Measurements from ENCODE around the gene AHCYL2. TPM values are rescaled to one million over a fixed set of nuclear protein-coding genes. Genes with fewer than 3 reads are reported as not detected.

Gene AHCYL2
- total RNA-seq, 2 experiments from 2014 or later: 5.0 to 8.7 TPM

DNA sequence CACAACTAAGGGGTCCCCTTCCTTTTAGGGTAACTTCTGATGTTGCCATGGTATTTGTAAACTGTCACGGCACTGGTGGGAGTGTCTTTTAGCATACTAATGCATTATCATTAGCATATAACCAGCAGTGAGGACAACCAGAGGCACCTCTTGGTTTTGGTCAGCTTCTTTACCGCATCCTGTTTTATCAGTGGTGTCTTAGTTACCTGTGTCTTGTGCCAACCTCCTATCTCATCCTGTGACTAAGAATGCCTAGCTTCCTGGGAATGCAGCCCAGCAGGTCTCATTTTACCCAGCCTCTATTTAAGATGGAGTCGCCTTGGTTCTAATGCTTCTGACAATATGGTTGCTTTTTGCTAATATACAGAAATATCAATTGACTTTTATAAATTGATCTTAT, 54.9 kb downstream of the AHCYL2 start:
- intact Hi-C loops (cut with micrococcal nuclease; ENCODE audit: unreplicated experiment): no loop called here
- POLR2A ChIA-PET: interaction anchor here (0.6 kb wide), 2 partner anchors 10 to 653 kb away, joined by 3 to 4 read pairs; no protein-coding TSS in a partner anchor
- Histone ChIP-seq H3K79me2 (ENCODE audit: insufficient read depth, low read depth, low read length) (no peaks in the 10 kb centered on the region), H3K4me3 (ENCODE audit: low read depth, low read length, poor library complexity, severe bottlenecking) (no peak overlapping the region), H2AFZ (ENCODE audit: low read length) (no peak overlapping the region), H3K36me3 (ENCODE audit: insufficient read depth, low read length) (no peaks in the 10 kb centered on the region), H3K9me2 (ENCODE audit: insufficient read depth, low read length) (no peaks in the 10 kb centered on the region), H3K4me1 (ENCODE audit: insufficient read depth, low read length, poor library complexity, severe bottlenecking) (no peaks in the 10 kb centered on the region), H3K27ac (ENCODE audit: low read depth, low read length, poor library complexity, severe bottlenecking) (no peak overlapping the region), H4K20me1 (ENCODE audit: insufficient read depth, low read length) (no peaks in the 10 kb centered on the region), H3K4me2 (ENCODE audit: low read length) (no peak overlapping the region), H3K9me3 (ENCODE audit: low read length) (no peaks in the 10 kb centered on the region)
- CTCF ChIA-PET (ENCODE audit: unreplicated experiment): no interaction called here
- BruUV-seq (replicated peaks): no TSS peak
- no peak for DNase-seq (ENCODE audit: low spot score)
- TF ChIP-seq EZH2phosphoT487 (IDR thresholded peaks at IDR 0.05; ENCODE audit: borderline replicate concordance, low read depth, low read length) (no peak), CTCF (conservative IDR thresholded peaks at IDR 0.05; ENCODE audit: low read length) (no peak)

DNA sequence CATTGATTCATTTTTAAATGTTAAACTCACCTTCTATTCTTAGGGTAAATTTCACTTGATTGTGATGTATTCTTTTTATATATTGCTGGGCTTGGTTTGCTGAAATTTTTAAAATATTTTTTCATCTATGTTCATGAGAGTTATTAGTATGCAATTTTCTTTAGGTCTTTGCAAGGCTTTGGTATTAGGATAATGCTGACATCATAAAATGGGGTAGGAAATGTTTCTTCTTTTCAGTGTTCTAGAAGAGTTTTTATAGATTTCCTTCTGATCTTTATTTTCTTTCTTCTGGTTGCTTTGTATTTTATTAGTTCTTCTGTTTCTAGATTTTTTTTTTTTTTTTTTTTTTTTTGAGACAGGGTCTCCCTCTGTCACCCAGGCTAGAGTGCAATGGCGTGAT, 56.3 kb downstream of the AHCYL2 start:
- H3K36me3 ChIP-seq (ENCODE audit: insufficient read depth, low read length): no peaks in the 10 kb centered on the region
- no peaks in the 10 kb centered on the region for H3K4me1 ChIP-seq (ENCODE audit: insufficient read depth, low read length, poor library complexity, severe bottlenecking)
- ChIA-PET CTCF (ENCODE audit: unreplicated experiment) (no interaction called here), POLR2A (no interaction called here)
- no TSS peak for BruUV-seq (replicated peaks)
- no peaks in the 10 kb centered on the region for H3K79me2 ChIP-seq (ENCODE audit: insufficient read depth, low read depth, low read length)
- H3K9me2 ChIP-seq (ENCODE audit: insufficient read depth, low read length): no peaks in the 10 kb centered on the region
- H3K9me3 ChIP-seq (ENCODE audit: low read length): no peaks in the 10 kb centered on the region
- H4K20me1 ChIP-seq (ENCODE audit: insufficient read depth, low read length): no peaks in the 10 kb centered on the region
- no peak overlapping the region for H3K27ac ChIP-seq (ENCODE audit: low read depth, low read length, poor library complexity, severe bottlenecking)
- no peak overlapping the region for H3K4me3 ChIP-seq (ENCODE audit: low read depth, low read length, poor library complexity, severe bottlenecking)
- no peak overlapping the region for H2AFZ ChIP-seq (ENCODE audit: low read length)
- TF ChIP-seq EZH2phosphoT487 (IDR thresholded peaks at IDR 0.05; ENCODE audit: borderline replicate concordance, low read depth, low read length): no peak
- TF ChIP-seq CTCF (conservative IDR thresholded peaks at IDR 0.05; ENCODE audit: low read length): no peak
- no peak overlapping the region for H3K4me2 ChIP-seq (ENCODE audit: low read length)
- intact Hi-C loops (cut with micrococcal nuclease; ENCODE audit: unreplicated experiment): no loop called here
- DNase-seq (ENCODE audit: low spot score): no peak

DNA sequence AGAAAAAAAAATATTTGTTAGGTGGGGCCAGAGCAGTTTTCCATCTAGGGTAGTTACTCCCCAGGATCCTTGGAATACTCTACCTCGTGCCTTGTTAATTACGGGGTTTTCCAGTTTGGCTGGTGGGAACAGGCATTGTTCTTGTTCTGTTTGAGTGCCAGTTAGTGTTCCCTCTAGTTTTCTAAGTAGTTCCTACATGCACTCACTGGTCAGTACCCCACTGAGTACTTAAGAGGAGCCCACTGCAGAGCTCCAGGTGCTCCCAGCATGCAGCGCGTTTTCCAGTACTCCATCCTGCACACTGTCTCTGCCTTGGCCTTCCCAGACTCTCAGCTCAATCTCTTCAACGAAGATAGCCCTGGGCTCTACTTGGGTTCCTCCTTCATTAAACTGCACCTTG, 58.0 kb downstream of the AHCYL2 start:
- CTCF ChIA-PET (ENCODE audit: unreplicated experiment): no interaction called here
- POLR2A ChIA-PET: interaction anchor here (0.6 kb wide), 1 partner anchor 1471 kb away, joined by 5 read pairs; no protein-coding TSS in a partner anchor

More for the DNA sequence above, 58.0 kb downstream of the AHCYL2 start:
- Histone ChIP-seq H3K9me3 (ENCODE audit: low read length) (no peaks in the 10 kb centered on the region), H3K4me2 (ENCODE audit: low read length) (no peak overlapping the region), H3K4me3 (ENCODE audit: low read depth, low read length, poor library complexity, severe bottlenecking) (no peak overlapping the region), H3K4me1 (ENCODE audit: insufficient read depth, low read length, poor library complexity, severe bottlenecking) (no peaks in the 10 kb centered on the region), H3K36me3 (ENCODE audit: insufficient read depth, low read length) (no peaks in the 10 kb centered on the region), H3K27ac (ENCODE audit: low read depth, low read length, poor library complexity, severe bottlenecking) (no peak overlapping the region), H2AFZ (ENCODE audit: low read length) (no peak overlapping the region), H4K20me1 (ENCODE audit: insufficient read depth, low read length) (no peaks in the 10 kb centered on the region), H3K79me2 (ENCODE audit: insufficient read depth, low read depth, low read length) (no peaks in the 10 kb centered on the region), H3K9me2 (ENCODE audit: insufficient read depth, low read length) (no peaks in the 10 kb centered on the region)
- DNase-seq (ENCODE audit: low spot score): no peak
- intact Hi-C loops (cut with micrococcal nuclease; ENCODE audit: unreplicated experiment): no loop called here
- TF ChIP-seq CTCF (conservative IDR thresholded peaks at IDR 0.05; ENCODE audit: low read length) (no peak), EZH2phosphoT487 (IDR thresholded peaks at IDR 0.05; ENCODE audit: borderline replicate concordance, low read depth, low read length) (no peak)
- no TSS peak for BruUV-seq (replicated peaks)

Measured in OCI-LY7 (cell line).